Measurements from ENCODE around the gene ZNF783. TPM values are rescaled to one million over a fixed set of nuclear protein-coding genes. Genes with fewer than 3 reads are reported as not detected.

The ZNF783 gene
- total RNA-seq: 10 to 100 TPM; 30.5 to 41.1 TPM
- 15.0 TPM for polyA plus RNA-seq (ENCODE audit: insufficient read depth, low read depth, low replicate concordance)
- long read RNA-seq, donor 1, full-length matches to known transcripts: 1 of 1 reads
- long read RNA-seq, donor 1, partial matches to known transcripts: 0 of 1 reads
- long read RNA-seq, donor 1, other reads (novel, unspliced or antisense): 0 of 1 reads
- long read RNA-seq, donor 2, full-length matches to known transcripts: 2 of 2 reads
- long read RNA-seq, donor 2, partial matches to known transcripts: 0 of 2 reads
- long read RNA-seq, donor 2, other reads (novel, unspliced or antisense): 0 of 2 reads

GRCh38 chr7:149261829-149262617 is at the start of gene ZNF783:
ZNF783 (plus strand) TSS chr7:149262196; CDS start chr7:149262334, 138 bp downstream.
- H3K4me3 ChIP-seq: peak within 1 kb of the TSS; percentile 71
- H3K36me3 ChIP-seq (ENCODE audit: low read depth, missing control alignments): no peaks in the 10 kb centered on the region
- no peaks in the 10 kb centered on the region for H3K9me3 ChIP-seq
- H3K4me1 ChIP-seq: peaks cover 10% of the 10 kb centered on the region
- TF ChIP-seq POLR2A (IDR thresholded peaks at IDR 0.05): no peak
- TF ChIP-seq, protein P1, sequence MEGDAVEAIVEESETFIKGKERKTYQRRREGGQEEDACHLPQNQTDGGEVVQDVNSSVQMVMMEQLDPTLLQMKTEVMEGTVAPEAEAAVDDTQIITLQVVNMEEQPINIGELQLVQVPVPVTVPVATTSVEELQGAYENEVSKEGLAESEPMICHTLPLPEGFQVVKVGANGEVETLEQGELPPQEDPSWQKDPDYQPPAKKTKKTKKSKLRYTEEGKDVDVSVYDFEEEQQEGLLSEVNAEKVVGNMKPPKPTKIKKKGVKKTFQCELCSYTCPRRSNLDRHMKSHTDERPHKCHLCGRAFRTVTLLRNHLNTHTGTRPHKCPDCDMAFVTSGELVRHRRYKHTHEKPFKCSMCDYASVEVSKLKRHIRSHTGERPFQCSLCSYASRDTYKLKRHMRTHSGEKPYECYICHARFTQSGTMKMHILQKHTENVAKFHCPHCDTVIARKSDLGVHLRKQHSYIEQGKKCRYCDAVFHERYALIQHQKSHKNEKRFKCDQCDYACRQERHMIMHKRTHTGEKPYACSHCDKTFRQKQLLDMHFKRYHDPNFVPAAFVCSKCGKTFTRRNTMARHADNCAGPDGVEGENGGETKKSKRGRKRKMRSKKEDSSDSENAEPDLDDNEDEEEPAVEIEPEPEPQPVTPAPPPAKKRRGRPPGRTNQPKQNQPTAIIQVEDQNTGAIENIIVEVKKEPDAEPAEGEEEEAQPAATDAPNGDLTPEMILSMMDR (IDR thresholded peaks at IDR 0.05): peak; percentile 83 to 93 (median 91)
- 0 to 1% methylated on average over 13 to 59 of the region's 115 CpGs for WGBS, 2 donors
- no peaks in the 10 kb centered on the region for H3K27me3 ChIP-seq
- H3K27ac ChIP-seq: peak within 1 kb of the TSS; percentile 87 to 96
- intact Hi-C loops (cut with DNase I; ENCODE audit: low total_unique reads): no loop called here
- peak; percentile 93 for DNase-seq

DNA sequence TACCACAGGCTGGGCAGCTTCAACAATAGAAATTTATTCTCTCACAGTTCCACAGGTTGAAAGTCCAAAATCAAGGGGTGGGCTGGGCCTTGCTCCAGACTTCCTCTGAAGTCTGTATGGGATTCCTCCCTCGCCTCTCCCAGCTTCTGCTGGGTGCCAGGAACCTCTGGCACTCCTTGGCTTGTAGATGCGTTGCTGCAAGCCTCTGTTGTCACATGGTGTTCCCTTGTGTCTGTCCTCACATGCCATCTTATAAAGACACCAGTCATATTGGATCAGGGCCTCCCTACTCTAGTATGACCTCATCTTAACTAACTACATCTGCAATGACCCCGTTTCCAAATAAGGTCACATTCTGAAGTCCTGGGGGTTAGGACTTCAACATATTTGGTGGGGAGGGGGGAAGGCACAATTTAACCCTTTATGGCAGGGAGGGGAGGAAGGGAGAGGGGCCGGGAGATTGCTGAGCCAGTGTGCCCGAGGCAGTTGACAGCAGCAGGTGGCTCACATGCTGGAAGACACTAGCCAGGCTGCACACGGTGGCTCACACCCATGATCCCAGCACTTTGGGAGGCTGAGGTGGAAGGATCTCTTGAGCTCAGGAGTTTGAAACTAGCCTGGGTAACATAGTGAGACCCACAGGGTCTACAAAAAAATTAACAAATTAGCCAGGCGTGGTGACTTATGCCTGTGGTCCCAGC is 47.8 kb upstream of the ZNF783 start:
- no peak for TF ChIP-seq POLR2A (IDR thresholded peaks at IDR 0.05)
- TF ChIP-seq, protein P1 (IDR thresholded peaks at IDR 0.05): no peak
- 74 to 79% methylated on average over 7 of the region's 7 CpGs for WGBS, 2 donors
- H3K4me3 ChIP-seq: no peak overlapping the region
- no peak for DNase-seq
- no peaks in the 10 kb centered on the region for H3K9me3 ChIP-seq
- H3K4me1 ChIP-seq: no peaks in the 10 kb centered on the region
- H3K27me3 ChIP-seq: no peaks in the 10 kb centered on the region
- H3K27ac ChIP-seq: no peak overlapping the region
- H3K36me3 ChIP-seq (ENCODE audit: low read depth, missing control alignments): no peaks in the 10 kb centered on the region
- intact Hi-C loops (cut with DNase I; ENCODE audit: low total_unique reads): no loop called here

GRCh38 chr7:149216402-149216801 is 45.6 kb upstream of the ZNF783 start:
- Histone ChIP-seq H3K4me3 (no peak overlapping the region), H3K27ac (no peak overlapping the region), H3K27me3 (no peaks in the 10 kb centered on the region), H3K4me1 (no peaks in the 10 kb centered on the region), H3K9me3 (no peaks in the 10 kb centered on the region), H3K36me3 (ENCODE audit: low read depth, missing control alignments) (no peaks in the 10 kb centered on the region)
- intact Hi-C loops (cut with DNase I; ENCODE audit: low total_unique reads): no loop called here
- no peak for DNase-seq
- TF ChIP-seq, protein P1 (IDR thresholded peaks at IDR 0.05): no peak
- TF ChIP-seq POLR2A (IDR thresholded peaks at IDR 0.05): no peak
- WGBS, 2 donors: 55 to 88% methylated on average over 2 of the region's 2 CpGs

DNA sequence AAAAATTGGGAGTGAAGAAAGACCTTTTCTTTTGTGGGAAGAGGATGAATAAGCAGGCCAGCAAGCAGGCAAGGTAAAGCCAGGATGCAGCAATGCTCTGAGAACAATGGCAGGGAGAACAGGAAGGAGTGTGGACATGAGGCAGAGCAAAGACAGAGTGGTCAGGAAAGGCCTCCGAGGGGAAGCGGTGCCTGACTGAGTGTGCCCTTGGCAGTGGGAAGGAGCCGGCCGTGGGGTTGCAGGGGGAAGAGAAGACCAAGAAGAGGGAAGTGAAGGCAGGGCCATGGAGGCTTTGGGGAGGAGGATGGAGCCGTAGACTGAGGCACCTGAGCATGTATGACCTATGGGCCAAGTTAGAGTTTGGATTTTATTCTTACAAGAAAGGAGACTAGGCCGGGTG is 44.4 kb upstream of the ZNF783 start:
- Histone ChIP-seq H3K4me1 (no peaks in the 10 kb centered on the region), H3K4me3 (no peak overlapping the region), H3K27me3 (no peaks in the 10 kb centered on the region), H3K27ac (no peak overlapping the region), H3K9me3 (no peaks in the 10 kb centered on the region), H3K36me3 (ENCODE audit: low read depth, missing control alignments) (no peaks in the 10 kb centered on the region)
- WGBS, 2 donors: 88 to 94% methylated on average over 6 of the region's 6 CpGs
- TF ChIP-seq, protein P1 (IDR thresholded peaks at IDR 0.05): no peak
- TF ChIP-seq POLR2A (IDR thresholded peaks at IDR 0.05): no peak
- no peak for DNase-seq
- intact Hi-C loops (cut with DNase I; ENCODE audit: low total_unique reads): no loop called here
